ENCODE results near the gene FAM107A. TPM values are rescaled to one million over a fixed set of nuclear protein-coding genes. Genes with fewer than 3 reads are reported as not detected.
A peak's percentile ranks its signal among the peaks of the same experiment; 100 is the strongest.

FAM107A gene, protein sequence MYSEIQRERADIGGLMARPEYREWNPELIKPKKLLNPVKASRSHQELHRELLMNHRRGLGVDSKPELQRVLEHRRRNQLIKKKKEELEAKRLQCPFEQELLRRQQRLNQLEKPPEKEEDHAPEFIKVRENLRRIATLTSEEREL
- total RNA-seq: 0.84 TPM
- polyA plus RNA-seq (ENCODE audit: insufficient read depth in 1 of 8, insufficient read length in 8 of 8, low replicate concordance in 1 of 8): 1 to 10 TPM in 5 of 8 donors, under 1 TPM in 3; 0.53 to 1.9 (median 1.2) TPM
- long read RNA-seq, donor 1, partial matches to known transcripts: 0 of 1 reads
- long read RNA-seq, donor 1, other reads (novel, unspliced or antisense): 0 of 1 reads
- long read RNA-seq, donor 2: 0 reads
- long read RNA-seq, donor 3, partial matches to known transcripts: 0 of 1 reads
- long read RNA-seq, donor 3, other reads (novel, unspliced or antisense): 0 of 1 reads
- long read RNA-seq, donor 4: 0 reads
- long read RNA-seq, donor 5: 0 reads
- long read RNA-seq, donor 6, partial matches to known transcripts: 0 of 1 reads
- long read RNA-seq, donor 6, other reads (novel, unspliced or antisense): 0 of 1 reads
- long read RNA-seq, donor 7: 0 reads
- long read RNA-seq, donor 8: 0 reads
- long read RNA-seq, donor 9: 0 reads
- long read RNA-seq, donor 10: 0 reads
- long read RNA-seq, donor 11, partial matches to known transcripts: 0 of 2 reads
- long read RNA-seq, donor 11, other reads (novel, unspliced or antisense): 0 of 2 reads

DNA sequence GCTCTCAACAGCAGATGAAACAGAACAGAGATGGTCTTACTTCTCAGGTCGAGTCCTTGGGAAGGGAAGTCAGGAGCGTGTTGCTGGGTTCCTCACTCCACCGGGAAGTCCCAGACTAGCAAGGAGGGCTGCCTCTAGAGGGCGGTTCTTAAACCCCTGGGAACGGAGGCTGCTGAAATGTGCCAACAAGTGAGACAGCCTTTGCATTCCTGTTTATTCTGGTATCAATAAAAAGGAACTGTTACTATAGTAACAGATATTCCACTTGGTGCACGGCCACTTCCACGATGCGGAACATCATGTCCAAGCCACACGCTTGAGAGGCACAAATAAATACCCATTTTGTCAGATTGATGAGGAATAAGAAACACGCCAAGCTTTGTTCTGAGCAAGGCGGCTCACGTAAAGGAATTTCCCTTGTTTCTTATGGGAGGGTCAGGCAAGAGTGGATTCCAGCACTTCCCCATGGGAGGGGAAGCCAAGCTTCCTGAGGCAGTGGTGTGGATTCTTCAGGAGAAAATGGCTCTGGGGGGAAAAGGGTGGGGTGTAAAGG is at the start of gene FAM107A:
Gene FAM107A, minus strand, starts transcription at position 123 of the 553 bp plus-strand sequence. CDS start 7,531 bp downstream, outside the sequence.
- Histone ChIP-seq H3K27ac (ENCODE audit: low read length) (peak within 1 kb of the TSS; percentile 25), H3K4me3 (ENCODE audit: low read length) (no peak within 1 kb of the TSS), H3K4me1 (ENCODE audit: control insufficient read depth, insufficient read depth, low read length) (peaks cover 58% of the 10 kb centered on the region), H3K36me3 (ENCODE audit: control insufficient read depth, insufficient read depth, low read length) (no peaks in the 10 kb centered on the region), H3K27me3 (ENCODE audit: control insufficient read depth, insufficient read depth, low read length) (no peaks in the 10 kb centered on the region), H3K9me3 (replicated peaks; ENCODE audit: control insufficient read depth, low read depth, low read length) (no peaks in the 10 kb centered on the region)
- 26% methylated on average over 5 of the region's 12 CpGs for WGBS (ENCODE audit: insufficient coverage)
- DNase-seq: peak; percentile 62

DNA sequence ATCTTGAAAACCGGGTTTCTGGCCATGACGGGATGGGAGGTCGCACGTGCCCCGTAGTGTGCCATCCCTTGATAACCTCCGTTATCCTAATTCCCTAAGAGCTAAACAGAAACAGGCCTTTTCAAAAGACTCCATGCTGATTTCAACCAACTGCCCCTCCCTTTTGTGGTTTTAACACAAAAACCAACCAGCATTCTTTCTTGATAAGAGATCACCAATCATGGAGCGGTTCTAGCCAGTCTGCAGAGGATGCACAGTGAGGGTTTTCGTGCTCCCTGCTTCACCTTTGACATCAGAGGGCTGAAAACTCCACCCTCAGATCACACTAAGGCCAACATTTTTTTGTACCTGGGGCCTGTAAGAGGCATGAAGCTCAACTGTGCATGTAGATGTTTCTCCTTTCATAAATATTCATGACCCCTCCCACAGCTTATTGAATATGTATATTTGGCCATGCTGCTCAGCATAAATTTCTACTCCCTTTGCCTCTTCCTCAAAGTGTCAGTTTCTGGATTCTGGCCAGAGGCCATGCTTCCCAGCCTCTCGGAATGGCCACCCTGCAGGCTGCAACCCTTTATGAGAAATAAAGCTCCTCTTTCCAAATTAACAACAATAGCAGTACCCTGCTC is 48.1 kb upstream of the FAM107A start:
- DNase-seq: no peak
- no peaks in the 10 kb centered on the region for H3K9me3 ChIP-seq (replicated peaks; ENCODE audit: control insufficient read depth, low read depth, low read length)
- no peak overlapping the region for H3K27ac ChIP-seq (ENCODE audit: low read length)
- H3K27me3 ChIP-seq (ENCODE audit: control insufficient read depth, insufficient read depth, low read length): no peaks in the 10 kb centered on the region
- 86% methylated on average over 7 of the region's 9 CpGs for WGBS (ENCODE audit: insufficient coverage)
- peaks cover 61% of the 10 kb centered on the region for H3K4me1 ChIP-seq (ENCODE audit: control insufficient read depth, insufficient read depth, low read length)
- H3K4me3 ChIP-seq (ENCODE audit: low read length): no peak overlapping the region
- no peaks in the 10 kb centered on the region for H3K36me3 ChIP-seq (ENCODE audit: control insufficient read depth, insufficient read depth, low read length)

DNA sequence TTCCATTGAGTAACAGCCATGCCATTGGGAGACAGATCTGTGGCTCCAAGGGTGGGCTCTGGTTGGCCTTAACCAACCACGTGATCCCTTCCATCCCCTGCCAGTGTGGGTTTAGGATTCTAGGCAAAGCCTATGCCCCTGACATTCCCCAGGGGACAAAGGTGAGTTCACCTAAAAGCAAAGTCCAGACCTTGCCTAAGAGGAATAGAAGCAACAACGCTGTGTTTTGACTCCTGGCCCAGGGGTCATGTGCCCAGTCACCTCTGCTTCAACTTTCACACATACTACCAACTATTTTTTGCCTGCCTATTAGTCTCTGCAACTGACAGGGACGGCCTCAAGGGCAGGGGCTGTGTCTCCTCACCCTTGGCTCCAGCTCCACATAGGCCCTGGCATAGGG is 47.4 kb upstream of the FAM107A start:
- no peaks in the 10 kb centered on the region for H3K36me3 ChIP-seq (ENCODE audit: control insufficient read depth, insufficient read depth, low read length)
- H3K27ac ChIP-seq (ENCODE audit: low read length): no peak overlapping the region
- 66% methylated on average over 3 of the region's 3 CpGs for WGBS (ENCODE audit: insufficient coverage)
- no peaks in the 10 kb centered on the region for H3K27me3 ChIP-seq (ENCODE audit: control insufficient read depth, insufficient read depth, low read length)
- no peaks in the 10 kb centered on the region for H3K9me3 ChIP-seq (replicated peaks; ENCODE audit: control insufficient read depth, low read depth, low read length)
- no peak for DNase-seq
- no peak overlapping the region for H3K4me3 ChIP-seq (ENCODE audit: low read length)
- H3K4me1 ChIP-seq (ENCODE audit: control insufficient read depth, insufficient read depth, low read length): peaks cover 54% of the 10 kb centered on the region

DNA sequence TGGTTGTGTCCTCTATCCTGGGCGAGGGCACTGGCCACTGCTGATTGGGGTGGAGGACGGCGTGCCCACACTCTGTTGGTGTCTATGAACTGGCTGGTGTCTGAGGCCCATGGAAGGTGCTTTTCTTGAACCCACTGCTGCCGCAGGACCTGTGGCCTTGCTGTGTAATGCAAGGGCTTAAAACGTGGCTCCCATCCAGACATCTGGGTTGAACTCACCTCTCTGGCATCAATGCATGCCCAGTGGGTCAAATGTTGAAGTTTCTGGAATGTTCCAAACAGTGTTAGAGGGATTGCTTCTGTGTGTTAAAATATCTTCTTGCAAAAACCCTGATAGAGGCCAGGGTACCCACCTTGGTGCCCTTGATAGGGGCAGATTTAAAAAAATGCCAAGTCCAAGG is 46.8 kb upstream of the FAM107A start:
- no peak overlapping the region for H3K27ac ChIP-seq (ENCODE audit: low read length)
- no peak for DNase-seq
- no peak overlapping the region for H3K4me3 ChIP-seq (ENCODE audit: low read length)
- 80% methylated on average over 5 of the region's 5 CpGs for WGBS (ENCODE audit: insufficient coverage)
- no peaks in the 10 kb centered on the region for H3K36me3 ChIP-seq (ENCODE audit: control insufficient read depth, insufficient read depth, low read length)
- no peaks in the 10 kb centered on the region for H3K9me3 ChIP-seq (replicated peaks; ENCODE audit: control insufficient read depth, low read depth, low read length)
- peaks cover 48% of the 10 kb centered on the region for H3K4me1 ChIP-seq (ENCODE audit: control insufficient read depth, insufficient read depth, low read length)
- no peaks in the 10 kb centered on the region for H3K27me3 ChIP-seq (ENCODE audit: control insufficient read depth, insufficient read depth, low read length)

DNA sequence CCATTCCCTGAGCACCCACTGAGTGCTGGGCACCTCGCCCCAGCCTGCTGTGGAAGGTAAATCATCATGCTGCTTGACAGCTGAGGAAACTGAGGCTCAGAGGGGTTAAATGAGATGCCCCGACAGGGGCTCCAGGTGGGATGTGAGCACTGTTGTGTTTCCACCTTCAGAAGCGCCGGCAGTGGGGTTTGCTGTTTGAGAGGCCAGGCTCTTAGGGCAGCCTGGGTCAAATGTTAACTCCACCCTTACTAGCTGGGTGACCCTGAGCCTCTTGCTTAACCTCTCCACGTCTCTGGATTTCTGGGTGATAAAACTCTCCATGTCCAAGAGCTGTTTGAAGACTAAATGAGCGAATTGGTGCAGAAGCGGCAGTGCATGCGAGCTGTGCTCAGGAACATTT is 46.3 kb upstream of the FAM107A start:
- DNase-seq: no peak
- H3K27ac ChIP-seq (ENCODE audit: low read length): no peak overlapping the region
- H3K4me3 ChIP-seq (ENCODE audit: low read length): no peak overlapping the region
- H3K36me3 ChIP-seq (ENCODE audit: control insufficient read depth, insufficient read depth, low read length): no peaks in the 10 kb centered on the region
- peaks cover 43% of the 10 kb centered on the region for H3K4me1 ChIP-seq (ENCODE audit: control insufficient read depth, insufficient read depth, low read length)
- no peaks in the 10 kb centered on the region for H3K9me3 ChIP-seq (replicated peaks; ENCODE audit: control insufficient read depth, low read depth, low read length)
- no peaks in the 10 kb centered on the region for H3K27me3 ChIP-seq (ENCODE audit: control insufficient read depth, insufficient read depth, low read length)
- whole genome bisulfite sequencing (ENCODE audit: insufficient coverage): 94% methylated on average over 3 of the region's 8 CpGs

DNA sequence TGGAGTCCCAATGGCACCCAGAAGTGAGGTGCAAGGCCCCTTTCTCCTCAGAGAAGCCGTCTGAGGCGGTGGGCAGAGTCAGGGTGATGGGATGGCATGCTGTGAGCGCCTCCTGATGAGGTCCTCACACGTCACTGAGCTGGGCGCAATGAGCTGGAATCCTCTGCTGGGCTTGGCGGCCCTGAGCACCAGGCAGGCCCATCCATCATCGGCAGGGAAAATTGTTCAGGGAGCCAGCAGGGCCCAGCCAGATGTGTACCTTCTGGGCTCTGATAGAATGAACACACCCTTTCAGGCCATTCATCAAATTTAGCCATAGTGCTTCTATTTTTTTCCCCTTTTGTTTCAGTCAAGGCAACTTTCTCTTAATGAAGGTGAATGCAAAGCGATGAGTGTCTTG is 45.7 kb upstream of the FAM107A start:
- Histone ChIP-seq H3K27me3 (ENCODE audit: control insufficient read depth, insufficient read depth, low read length) (no peaks in the 10 kb centered on the region), H3K4me3 (ENCODE audit: low read length) (no peak overlapping the region), H3K4me1 (ENCODE audit: control insufficient read depth, insufficient read depth, low read length) (peaks cover 37% of the 10 kb centered on the region), H3K36me3 (ENCODE audit: control insufficient read depth, insufficient read depth, low read length) (no peaks in the 10 kb centered on the region), H3K9me3 (replicated peaks; ENCODE audit: control insufficient read depth, low read depth, low read length) (no peaks in the 10 kb centered on the region), H3K27ac (ENCODE audit: low read length) (no peak overlapping the region)
- DNase-seq: no peak
- WGBS (ENCODE audit: insufficient coverage): 73% methylated on average over 4 of the region's 8 CpGs

DNA sequence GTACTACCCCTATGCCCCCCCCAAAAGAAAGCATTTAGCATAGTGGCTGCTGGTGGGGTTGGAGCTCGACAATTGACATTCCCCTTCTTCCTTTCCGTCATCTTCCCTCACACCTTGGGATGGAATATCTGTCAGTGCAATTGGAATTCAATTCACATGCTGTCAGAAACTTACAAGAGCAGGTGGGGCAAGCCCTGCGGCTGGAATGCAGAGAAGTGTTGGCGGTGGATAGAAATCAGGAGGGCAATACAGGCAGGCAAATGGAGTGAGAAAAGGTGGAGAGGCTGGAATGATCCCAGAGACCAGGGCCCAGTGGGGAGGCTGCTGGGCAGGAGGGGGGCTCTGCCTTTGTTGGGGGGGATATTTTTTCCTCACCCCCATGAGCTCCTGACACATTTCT is 45.2 kb upstream of the FAM107A start:
- no peak overlapping the region for H3K27ac ChIP-seq (ENCODE audit: low read length)
- H3K27me3 ChIP-seq (ENCODE audit: control insufficient read depth, insufficient read depth, low read length): no peaks in the 10 kb centered on the region
- 92% methylated on average over 2 of the region's 4 CpGs for WGBS (ENCODE audit: insufficient coverage)
- peaks cover 34% of the 10 kb centered on the region for H3K4me1 ChIP-seq (ENCODE audit: control insufficient read depth, insufficient read depth, low read length)
- H3K9me3 ChIP-seq (replicated peaks; ENCODE audit: control insufficient read depth, low read depth, low read length): no peaks in the 10 kb centered on the region
- H3K36me3 ChIP-seq (ENCODE audit: control insufficient read depth, insufficient read depth, low read length): no peaks in the 10 kb centered on the region
- DNase-seq: no peak
- no peak overlapping the region for H3K4me3 ChIP-seq (ENCODE audit: low read length)

DNA sequence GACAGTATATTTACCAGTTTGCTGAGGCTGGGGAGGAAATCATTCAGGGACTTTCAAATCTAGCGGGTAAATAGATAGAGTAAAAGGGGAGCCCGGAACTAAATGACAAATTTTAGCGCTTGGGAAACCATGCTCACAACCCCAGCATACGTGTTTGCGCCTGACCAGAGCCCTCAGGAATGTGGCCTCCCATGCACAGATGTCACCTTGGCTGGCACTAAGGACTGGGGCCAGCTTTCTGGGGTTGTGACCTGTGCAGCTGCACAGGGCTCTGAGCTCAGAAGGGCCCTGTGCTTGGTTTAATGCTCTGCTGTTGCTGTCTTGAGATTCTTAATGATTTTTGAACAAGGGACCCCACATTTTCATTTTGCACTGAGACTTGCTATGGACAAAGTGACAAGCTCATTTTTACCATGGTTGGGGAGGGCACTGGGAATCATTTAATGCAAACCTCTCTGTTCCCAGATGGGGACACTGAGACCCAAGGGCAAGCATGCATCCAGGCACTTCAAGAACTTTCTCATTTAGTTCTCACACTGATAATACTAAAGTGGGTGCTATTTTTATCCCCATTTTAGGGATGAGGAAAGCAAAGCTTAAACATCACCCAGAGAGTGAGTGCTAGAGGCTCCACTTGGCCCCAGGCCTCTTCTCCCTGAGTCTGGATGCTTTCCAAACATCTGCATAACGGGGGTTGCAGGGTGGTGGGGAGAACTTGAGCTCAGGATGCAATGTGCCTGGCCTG is 44.1 kb upstream of the FAM107A start:
- no peak overlapping the region for H3K27ac ChIP-seq (ENCODE audit: low read length)
- H3K4me1 ChIP-seq (ENCODE audit: control insufficient read depth, insufficient read depth, low read length): peaks cover 26% of the 10 kb centered on the region
- DNase-seq: no peak
- no peaks in the 10 kb centered on the region for H3K9me3 ChIP-seq (replicated peaks; ENCODE audit: control insufficient read depth, low read depth, low read length)
- no peak overlapping the region for H3K4me3 ChIP-seq (ENCODE audit: low read length)
- no peaks in the 10 kb centered on the region for H3K27me3 ChIP-seq (ENCODE audit: control insufficient read depth, insufficient read depth, low read length)
- H3K36me3 ChIP-seq (ENCODE audit: control insufficient read depth, insufficient read depth, low read length): no peaks in the 10 kb centered on the region
- 66% methylated on average over 4 of the region's 6 CpGs for WGBS (ENCODE audit: insufficient coverage)

DNA sequence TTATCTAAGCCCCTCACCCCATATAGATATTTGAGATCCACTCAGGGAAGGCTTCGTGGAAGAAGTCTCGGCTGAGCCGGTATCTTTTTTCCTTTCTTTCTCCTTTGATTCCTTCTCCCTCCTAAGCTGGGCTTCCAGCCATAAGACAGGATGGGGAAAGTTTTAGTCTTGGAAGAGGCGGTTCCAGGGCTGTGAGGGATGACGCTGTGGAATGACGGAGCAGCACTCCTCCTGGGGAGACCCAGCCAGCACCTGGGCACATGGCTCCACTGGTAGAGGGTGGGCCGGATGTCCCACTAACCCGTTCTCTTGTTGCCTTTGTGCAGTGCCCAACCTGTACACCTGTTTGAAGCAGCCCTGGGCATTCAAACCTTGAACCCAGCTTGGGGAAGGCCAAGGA is 43.2 kb upstream of the FAM107A start:
- WGBS (ENCODE audit: insufficient coverage): 33% methylated on average over 4 of the region's 8 CpGs
- H3K4me1 ChIP-seq (ENCODE audit: control insufficient read depth, insufficient read depth, low read length): peaks cover 26% of the 10 kb centered on the region
- no peak overlapping the region for H3K27ac ChIP-seq (ENCODE audit: low read length)
- no peaks in the 10 kb centered on the region for H3K9me3 ChIP-seq (replicated peaks; ENCODE audit: control insufficient read depth, low read depth, low read length)
- peak; percentile 82 for DNase-seq
- H3K36me3 ChIP-seq (ENCODE audit: control insufficient read depth, insufficient read depth, low read length): no peaks in the 10 kb centered on the region
- no peak overlapping the region for H3K4me3 ChIP-seq (ENCODE audit: low read length)
- no peaks in the 10 kb centered on the region for H3K27me3 ChIP-seq (ENCODE audit: control insufficient read depth, insufficient read depth, low read length)
